ENCODE measurements around the gene SOX3. TPM values are rescaled to one million over a fixed set of nuclear protein-coding genes. Genes with fewer than 3 reads are reported as not detected.

The SOX3 gene
- total RNA-seq, 3 donors from 2014 or later (not counting 1 experiment from before 2014, with no cell fraction given) = not detected

GRCh38 chrX:140503714-140504351 is 1.0 kb downstream of the SOX3 start:
- peaks cover 4% of the 10 kb centered on the region for H3K27me3 ChIP-seq (ENCODE audit: control insufficient read depth, insufficient read depth, low read length)
- WGBS (ENCODE audit: insufficient coverage) = 3% methylated on average over 92 of the region's 92 CpGs
- peaks cover 5% of the 10 kb centered on the region for H3K4me1 ChIP-seq (ENCODE audit: control insufficient read depth, insufficient read depth, low read length)
- no peaks in the 10 kb centered on the region for H3K4me1 Mint-ChIP-seq
- ATAC-seq (no peak), DNase-seq (no peak)
- TF ChIP-seq CTCF (IDR thresholded peaks at IDR 0.05) = no peak
- no peaks in the 10 kb centered on the region for H3K36me3 ChIP-seq (ENCODE audit: control insufficient read depth, insufficient read depth, low read length)
- H3K4me3 Mint-ChIP-seq = no peak overlapping the region
- H3K27ac ChIP-seq (ENCODE audit: low read length) = no peak overlapping the region
- intact Hi-C loops (cut with micrococcal nuclease) = no loop called here
- no peaks in the 10 kb centered on the region for H3K9me3 ChIP-seq (ENCODE audit: control insufficient read depth, insufficient read depth, low read length)
- H3K4me3 ChIP-seq (ENCODE audit: low read length) = no peak overlapping the region
- H3K27me3 Mint-ChIP-seq (ENCODE audit: low read depth in 2 of 2) = peaks cover 33 to 43% of the 10 kb centered on the region in 2 donors
- H3K9me3 Mint-ChIP-seq = no peaks in the 10 kb centered on the region
- no peaks in the 10 kb centered on the region for H3K36me3 Mint-ChIP-seq
- no peak overlapping the region for H3K27ac Mint-ChIP-seq

- ATAC-seq = no peak
- WGBS (ENCODE audit: insufficient coverage) = 3% methylated on average over 13 of the region's 14 CpGs
Measured at GRCh38 chrX:140503238-140503601, 1.6 kb downstream of the SOX3 start.

GRCh38 chrX:140502491-140503237 is 2.2 kb downstream of the SOX3 start:
- H3K27me3 ChIP-seq (ENCODE audit: control insufficient read depth, insufficient read depth, low read length) = peaks cover 4% of the 10 kb centered on the region
- H3K4me1 ChIP-seq (ENCODE audit: control insufficient read depth, insufficient read depth, low read length) = peaks cover 5% of the 10 kb centered on the region
- TF ChIP-seq CTCF (IDR thresholded peaks at IDR 0.05) = no peak

More at GRCh38 chrX:140503238-140503601, 1.6 kb downstream of the SOX3 start:
- Mint-ChIP-seq H3K4me3 (no peak overlapping the region), H3K9me3 (no peaks in the 10 kb centered on the region), H3K36me3 (no peaks in the 10 kb centered on the region), H3K4me1 (no peaks in the 10 kb centered on the region), H3K27me3 (ENCODE audit: low read depth in 2 of 2) (peaks cover 32 to 42% of the 10 kb centered on the region in 2 donors), H3K27ac (no peak overlapping the region)
- Histone ChIP-seq H3K4me3 (ENCODE audit: low read length) (no peak overlapping the region), H3K27me3 (ENCODE audit: control insufficient read depth, insufficient read depth, low read length) (peaks cover 4% of the 10 kb centered on the region), H3K9me3 (ENCODE audit: control insufficient read depth, insufficient read depth, low read length) (no peaks in the 10 kb centered on the region), H3K4me1 (ENCODE audit: control insufficient read depth, insufficient read depth, low read length) (peaks cover 5% of the 10 kb centered on the region), H3K36me3 (ENCODE audit: control insufficient read depth, insufficient read depth, low read length) (no peaks in the 10 kb centered on the region), H3K27ac (ENCODE audit: low read length) (no peak overlapping the region)
- intact Hi-C loops (cut with micrococcal nuclease) = no loop called here
- DNase-seq = no peak
- no peak for TF ChIP-seq CTCF (IDR thresholded peaks at IDR 0.05)

More at GRCh38 chrX:140502491-140503237, 2.2 kb downstream of the SOX3 start:
- 5% methylated on average over 35 of the region's 40 CpGs for WGBS (ENCODE audit: insufficient coverage)
- Mint-ChIP-seq H3K9me3 (no peaks in the 10 kb centered on the region), H3K27ac (no peak overlapping the region), H3K36me3 (no peaks in the 10 kb centered on the region), H3K4me3 (no peak overlapping the region), H3K4me1 (no peaks in the 10 kb centered on the region), H3K27me3 (ENCODE audit: low read depth in 2 of 2) (peaks cover 31 to 42% of the 10 kb centered on the region in 2 donors)
- Histone ChIP-seq H3K36me3 (ENCODE audit: control insufficient read depth, insufficient read depth, low read length) (no peaks in the 10 kb centered on the region), H3K4me3 (ENCODE audit: low read length) (no peak overlapping the region), H3K9me3 (ENCODE audit: control insufficient read depth, insufficient read depth, low read length) (no peaks in the 10 kb centered on the region), H3K27ac (ENCODE audit: low read length) (no peak overlapping the region)
- DNase-seq (no peak), ATAC-seq (no peak)
- intact Hi-C loops (cut with micrococcal nuclease) = no loop called here
